Ovary (tissue), 9 donors: ENCODE data around the gene TAF4. TPM values are rescaled to one million over a fixed set of nuclear protein-coding genes. Genes with fewer than 3 reads are reported as not detected.
A peak's percentile ranks its signal among the peaks of the same experiment; 100 is the strongest.

Experiments
- DNase-seq, 5 donors: peaks; one replicate each; pipeline ENCODE4 v3.0.0-alpha.2; 2019 to 2020
- H3K27ac ChIP-seq, 2 donors: fragments of 200-600 bp; one replicate each; pipeline versions ENCODE4 v1.5.1 to v1.8.0; 2019 to 2022
- H3K27me3 ChIP-seq: fragments of 200-600 bp; one replicate; pipeline ENCODE4 v1.8.0; 2022
- H3K36me3 ChIP-seq: fragments of 200-600 bp; sonication (generic); one replicate; pipeline ENCODE4 v1.5.1; 2019
- H3K4me1 ChIP-seq: one replicate; pipeline ENCODE4 v1.8.1; 2013; ENCODE audit warnings: mild to moderate bottlenecking, moderate library complexity; ENCODE audit not compliant: insufficient read depth
- H3K4me3 ChIP-seq: fragments of 200-600 bp; sonication (generic); one replicate; pipeline ENCODE4 v1.5.1; 2017
- H3K9me3 ChIP-seq, 2 donors: fragments of 200-600 bp in 1 of 2; sonication (generic) in 1 of 2; one replicate each; pipeline versions ENCODE4 v1.5.1 to v1.8.1; 2013 to 2019; ENCODE audit warnings: mild to moderate bottlenecking in 1 of 2, moderate library complexity in 1 of 2
- CTCF ChIP-seq, 3 donors: fragments of 450-650 bp in 2 of 3; fragments of 200-600 bp in 1 of 3; IDR thresholded peaks; one replicate each; pipeline versions ENCODE4 v1.5.1 to v1.8.0; 2016 to 2022; ENCODE audit warnings: antibody characterized with exemption in 3 of 3, mild to moderate bottlenecking in 1 of 3
- EP300 ChIP-seq: sonication (generic); formaldehyde crosslinking; IDR thresholded peaks from one replicate; pipeline ENCODE4 v1.6.1; 2017; ENCODE audit warnings: antibody characterized with exemption
- POLR2A ChIP-seq: fragments of 450-650 bp; IDR thresholded peaks from one replicate; pipeline ENCODE4 v1.6.1; 2017; ENCODE audit warnings: antibody characterized with exemption, mild to moderate bottlenecking, moderate library complexity
- WGBS, 3 donors: extraction: QIAGEN DNeasy Blood & Tissue Kit in 1 of 3; methylation state at CpG; one replicate each; pipeline versions ENCODE4 v1.1.5 to v1.1.7; 2013 to 2017; 5-methylcytosine and 5-hydroxymethylcytosine counted together
- intact Hi-C, 4 donors: fragments of 100-400 bp; cut with DNase I; formaldehyde crosslinking; loops; one replicate each; pipeline versions ENCODE4 v1.11.0 to v1.15.1; 2022 to 2023
- polyA plus RNA-seq, 2 donors: library from polyadenylated mRNA; stranded (reverse); fragments of 200-250 nt in 1 of 2; fragments of 350-450 nt in 1 of 2; fragmentation: Illumina TruSeq in 1 of 2; extraction: RNeasy Lipid Tissue Mini Kit (QIAGEN cat#74804) in 1 of 2; gene quantifications; one replicate each; pipeline ENCODE4 v1.2.3, GENCODE V29; 2013 to 2014
- total RNA-seq, 7 donors: library from RNA; depleted of rRNA in 2 of 7; stranded (reverse); fragments of >200 nt in 2 of 7; fragmentation: NEBNext Ultra II Directional in 3 of 7; extraction: Animal tissue kit (Norgen Biotek cat#: 25700) in 3 of 7; gene quantifications; one replicate each; pipeline versions ENCODE4 v1.1.0 to v1.2.4, GENCODE V29; 2016 to 2023
- donor health status: DM: no; HTN: no; CAD: no; lungs with moderate emphysema.
- donor health status: DM: no; HTN: no; CAD: no.
- donor health status: Bipolar disorder and iron deficiency.
- donor health status: DM: yes; HTN: yes; CAD: no.
- donor health status: DM: no; HTN: no; CAD: no.
- donor health status: DM: yes; HTN: yes; CAD: no.

TAF4 gene
- total and polyA plus RNA-seq, 9 donors: 9.3 to 34.7 (median 19.8) TPM

- no peak overlapping the region for H3K4me3 ChIP-seq
- H3K27ac ChIP-seq: peak overlapping the region in 1 of 2 donors; percentile 31
- no peak for TF ChIP-seq EP300
- no peak for TF ChIP-seq CTCF (IDR thresholded peaks at IDR 0.05)
- TF ChIP-seq POLR2A: no peak
- intact Hi-C loops: no loop called here
- no peaks in the 10 kb centered on the region for H3K27me3 ChIP-seq
- no peaks in the 10 kb centered on the region for H3K9me3 ChIP-seq
- DNase-seq: peak in 3 of 5 donors; percentile 23 to 72 (median 33)
- H3K36me3 ChIP-seq: no peaks in the 10 kb centered on the region
- peaks cover 26% of the 10 kb centered on the region for H3K4me1 ChIP-seq
- WGBS, 3 donors: 43 to 58% (median 47%) methylated on average over 12 of the region's 12 CpGs
These were observed 107.5 kb downstream of the TAF4 start for GRCh38 chr20:61957961-61958715.

DNA sequence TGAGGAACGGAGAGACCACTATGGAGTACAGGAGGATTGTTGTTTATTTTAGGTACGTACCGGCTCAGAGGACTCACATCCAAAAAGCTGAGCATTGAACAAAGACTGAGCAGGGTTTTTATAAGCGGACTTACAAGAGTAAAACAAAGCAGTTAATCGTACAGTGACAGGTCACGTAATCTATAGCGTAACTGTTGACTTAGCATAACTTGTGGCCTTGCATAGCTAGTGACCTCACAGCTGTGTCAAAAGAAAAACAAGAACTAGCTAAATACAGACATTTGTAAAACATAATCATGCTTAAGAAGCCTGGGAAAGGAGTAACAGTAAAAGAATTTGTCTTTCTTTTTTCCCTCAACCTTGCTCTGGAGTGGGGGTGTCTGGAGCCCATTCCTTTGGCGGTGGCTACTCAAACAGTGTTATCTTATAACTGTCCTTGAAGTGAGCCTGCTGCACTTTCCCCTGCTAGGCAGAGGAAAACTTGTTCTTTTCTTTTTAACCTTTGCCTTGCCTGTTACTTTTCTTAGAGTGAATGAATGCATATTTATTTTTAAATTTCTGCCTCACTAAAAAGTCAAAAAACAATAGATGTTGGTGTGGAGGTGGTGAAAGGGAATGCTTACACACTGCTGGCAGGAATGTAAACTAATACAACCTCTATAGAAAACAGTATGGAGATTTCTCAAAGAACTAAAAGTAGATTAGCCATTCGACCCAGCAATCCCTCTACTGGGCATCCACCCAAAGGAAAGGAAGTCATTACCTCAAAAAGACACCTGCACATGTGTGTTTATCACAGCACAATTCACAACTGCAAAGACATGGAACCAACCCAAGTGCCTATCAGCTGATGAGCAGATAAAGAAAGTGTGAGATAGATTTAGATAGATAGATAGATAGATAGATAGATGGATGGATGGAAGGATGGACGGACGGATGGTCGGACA lies 109.0 kb downstream of the TAF4 start:
- no peaks in the 10 kb centered on the region for H3K27me3 ChIP-seq
- TF ChIP-seq EP300: no peak
- no peak for TF ChIP-seq CTCF (IDR thresholded peaks at IDR 0.05)
- no peak for TF ChIP-seq POLR2A
- H3K9me3 ChIP-seq: no peaks in the 10 kb centered on the region
- no peak overlapping the region for H3K4me3 ChIP-seq
- 11 to 18% (median 13%) methylated on average over 12 of the region's 12 CpGs for WGBS, 3 donors
- peak in 4 of 5 donors; percentile 41 to 58 (median 52) for DNase-seq
- H3K27ac ChIP-seq: peak overlapping the region in 1 of 2 donors; percentile 23
- H3K36me3 ChIP-seq: no peaks in the 10 kb centered on the region
- H3K4me1 ChIP-seq: peaks cover 28% of the 10 kb centered on the region
- intact Hi-C loops: no loop called here

GRCh38 chr20:61955668-61956395 lies 109.8 kb downstream of the TAF4 start:
- Histone ChIP-seq H3K4me1 (peaks cover 30% of the 10 kb centered on the region), H3K9me3 (no peaks in the 10 kb centered on the region), H3K36me3 (no peaks in the 10 kb centered on the region), H3K27ac (peak overlapping the region in 1 of 2 donors; percentile 23), H3K4me3 (no peak overlapping the region), H3K27me3 (no peaks in the 10 kb centered on the region)
- intact Hi-C loops: no loop called here
- 7 to 28% (median 11%) methylated on average over 6 of the region's 6 CpGs for WGBS, 3 donors
- TF ChIP-seq EP300: no peak
- no peak for TF ChIP-seq CTCF (IDR thresholded peaks at IDR 0.05)
- no peak for TF ChIP-seq POLR2A
- no peak for DNase-seq
